H1 (cell line): Measurements from ENCODE around the gene ADGRV1. TPM values are rescaled to one million over a fixed set of nuclear protein-coding genes. Genes with fewer than 3 reads are reported as not detected.

Source experiments
- CTCF ChIA-PET: fragments of 300-600 bp; sonication (Branson Sonifier 250); formaldehyde crosslinking; loops from one replicate; lab custom pipeline; 2021; ENCODE audit not compliant: partially characterized antibody; lab: Charles Lee
- POLR2A ChIA-PET: fragments of 300-600 bp; sonication (Branson Sonifier 250); formaldehyde crosslinking; loops from one replicate; lab custom pipeline; 2021; ENCODE audit warnings: inconsistent platforms; ENCODE audit not compliant: partially characterized antibody; lab: Charles Lee
- DNase-seq, 2 experiments: peaks; one replicate each; pipeline versions ENCODE4 v3.0.0 to v3.0.0-alpha.2; 2010 to 2022; ENCODE audit warnings: low spot score in 2 of 2, low read depth in 1 of 2, mixed read lengths in 1 of 2
- FAIRE-seq: peaks from 2 replicates; lab custom pipeline; 2011; peaks lifted over from hg19 to GRCh38; lab: Jason Lieb, UNC
- H2AFZ ChIP-seq: 2 replicates; pipeline ENCODE4 v1.8.1; 2012; ENCODE audit warnings: low read length, inconsistent platforms
- H2AK5ac ChIP-seq: 2 replicates; pipeline ENCODE4 v1.6.1; 2013; ENCODE audit warnings: low read depth, low read length
- H2BK120ac ChIP-seq: replicated peaks from 2 replicates; pipeline ENCODE3; 2013; ENCODE audit warnings: low read depth, low read length, inconsistent platforms
- H2BK12ac ChIP-seq: 2 replicates; pipeline ENCODE4 v1.6.1; 2013; ENCODE audit warnings: low read depth, low read length
- H2BK15ac ChIP-seq: 2 replicates; pipeline ENCODE4 v1.6.1; 2013; ENCODE audit warnings: low read length
- H2BK20ac ChIP-seq: 2 replicates; pipeline ENCODE4 v1.6.1; 2013; ENCODE audit warnings: low read length
- H2BK5ac ChIP-seq: 2 replicates; pipeline ENCODE4 v1.6.1; 2013; ENCODE audit warnings: low read depth, low read length
- H3K14ac ChIP-seq: 2 replicates; pipeline ENCODE4 v1.6.1; 2013; ENCODE audit warnings: inconsistent platforms; ENCODE audit not compliant: insufficient read length
- H3K18ac ChIP-seq: 2 replicates; pipeline ENCODE4 v1.6.1; 2013; ENCODE audit warnings: low read length; ENCODE audit errors: extremely low read depth
- H3K23ac ChIP-seq: 2 replicates; pipeline ENCODE4 v1.6.1; 2013; ENCODE audit warnings: inconsistent platforms; ENCODE audit not compliant: insufficient read length
- H3K23me2 ChIP-seq: 2 replicates; pipeline ENCODE4 v1.6.1; 2013; ENCODE audit warnings: low read depth, low read length
- H3K27ac ChIP-seq: 2 replicates; pipeline ENCODE4 v1.6.1; 2011; ENCODE audit warnings: low read depth, low read length, inconsistent platforms
- H3K27me3 ChIP-seq, 4 experiments: replicated peaks in 1 of 4; 1 replicate in 1 of 4; 2 replicates in 3 of 4; pipeline versions ENCODE4 v1.6.1 to v1.8.1; 2011 to 2013; ENCODE audit warnings: low read length in 3 of 4, mild to moderate bottlenecking in 3 of 4, inconsistent platforms in 2 of 4, mixed read lengths in 2 of 4, moderate library complexity in 1 of 4; ENCODE audit not compliant: control insufficient read depth in 3 of 4, insufficient read depth in 3 of 4; ENCODE audit errors: extremely low read depth in 1 of 4
- H3K36me3 ChIP-seq, 4 experiments: 2 replicates each; pipeline versions ENCODE4 v1.6.1 to v1.8.1; 2011 to 2013; ENCODE audit warnings: mild to moderate bottlenecking in 4 of 4, low read length in 3 of 4, moderate library complexity in 2 of 4, control low read depth in 1 of 4, inconsistent platforms in 1 of 4; ENCODE audit not compliant: insufficient read depth in 4 of 4, control insufficient read depth in 2 of 4
- H3K4ac ChIP-seq: replicated peaks from 2 replicates; pipeline ENCODE3; 2013; ENCODE audit warnings: low read length, low read depth, mixed read lengths, inconsistent platforms; ENCODE audit not compliant: insufficient read length
- H3K4me1 ChIP-seq, 4 experiments: replicated peaks in 1 of 4; 1 replicate in 1 of 4; 2 replicates in 3 of 4; pipeline versions ENCODE4 v1.6.1 to v1.8.1; 2011 to 2013; ENCODE audit warnings: low read length in 3 of 4, inconsistent platforms in 2 of 4, mixed read lengths in 1 of 4; ENCODE audit not compliant: insufficient read depth in 4 of 4, control insufficient read depth in 3 of 4
- H3K4me2 ChIP-seq, 2 experiments: 2 replicates each; pipeline versions ENCODE4 v1.6.1 to v1.8.1; 2011 to 2013; ENCODE audit warnings: low read depth in 2 of 2, low read length in 2 of 2, control low read depth in 1 of 2, inconsistent platforms in 1 of 2, mild to moderate bottlenecking in 1 of 2; ENCODE audit not compliant: insufficient read depth in 1 of 2
- H3K4me3 ChIP-seq, 4 experiments: fragments of 200-600, 300-600 bp in 1 of 4; sonication (generic), shearing (Covaris generic), sonication (Bioruptor Twin) in 1 of 4; 2 replicates each; pipeline versions ENCODE4 v1.5.1 to v1.8.1; 2011 to 2016; ENCODE audit warnings: low read length in 4 of 4, low read depth in 3 of 4, control low read depth in 2 of 4, inconsistent platforms in 2 of 4, mild to moderate bottlenecking in 2 of 4, mixed read lengths in 1 of 4, moderate library complexity in 1 of 4; ENCODE audit not compliant: insufficient read depth in 2 of 4; ENCODE audit errors: extremely low read depth in 1 of 4
- H3K56ac ChIP-seq: replicated peaks from 2 replicates; pipeline ENCODE3; 2013; ENCODE audit warnings: low read depth, mild to moderate bottlenecking, mixed read lengths, low read length, inconsistent platforms; ENCODE audit not compliant: insufficient read length
- H3K79me1 ChIP-seq: 2 replicates; pipeline ENCODE4 v1.6.1; 2013; ENCODE audit warnings: low read depth, low read length, control low read depth
- H3K79me2 ChIP-seq, 2 experiments: 2 replicates each; pipeline versions ENCODE4 v1.6.1 to v1.8.1; 2012 to 2013; ENCODE audit warnings: low read length in 2 of 2, mild to moderate bottlenecking in 2 of 2, inconsistent platforms in 1 of 2; ENCODE audit not compliant: insufficient read depth in 2 of 2, control insufficient read depth in 1 of 2
- H3K9ac ChIP-seq, 4 experiments: replicated peaks in 1 of 4; 1 replicate in 1 of 4; 2 replicates in 3 of 4; pipeline versions ENCODE4 v1.6.1 to v1.8.1; 2011 to 2013; ENCODE audit warnings: low read depth in 3 of 4, low read length in 3 of 4, control low read depth in 2 of 4, mild to moderate bottlenecking in 2 of 4, moderate library complexity in 2 of 4, inconsistent platforms in 1 of 4; ENCODE audit errors: extremely low read depth in 1 of 4
- H3K9me3 ChIP-seq, 2 experiments: 2 replicates each; pipeline versions ENCODE4 v1.6.1 to v1.8.1; 2012 to 2013; ENCODE audit warnings: mild to moderate bottlenecking in 2 of 2, moderate library complexity in 2 of 2, control low read depth in 1 of 2, inconsistent platforms in 1 of 2, low read depth in 1 of 2, low read length in 1 of 2, mixed read lengths in 1 of 2; ENCODE audit not compliant: insufficient read depth in 2 of 2
- H4K20me1 ChIP-seq, 2 experiments: replicated peaks in 1 of 2; 2 replicates each; pipeline versions ENCODE3 to v1.8.1; 2011 to 2013; ENCODE audit warnings: inconsistent platforms in 2 of 2, low read length in 2 of 2, mild to moderate bottlenecking in 1 of 2; ENCODE audit not compliant: insufficient read depth in 2 of 2, control insufficient read depth in 1 of 2
- H4K5ac ChIP-seq: 2 replicates; pipeline ENCODE4 v1.6.1; 2013; ENCODE audit warnings: low read length, low read depth, mixed read lengths, inconsistent platforms; ENCODE audit not compliant: insufficient read length
- H4K8ac ChIP-seq: 2 replicates; pipeline ENCODE4 v1.8.0; 2013; ENCODE audit warnings: mild to moderate bottlenecking, moderate library complexity, low read length, inconsistent platforms; ENCODE audit not compliant: insufficient read depth; ENCODE audit errors: extremely low read depth
- H4K91ac ChIP-seq: replicated peaks from 2 replicates; pipeline ENCODE3; 2013; ENCODE audit warnings: low read length, mixed read lengths, inconsistent platforms; ENCODE audit not compliant: insufficient read length
- BACH1 ChIP-seq: IDR thresholded peaks from 2 replicates; pipeline ENCODE4 v1.6.1; 2012; ENCODE audit warnings: low read length, improper control_type of control experiment
- EGR1 ChIP-seq: IDR thresholded peaks from 2 replicates; pipeline ENCODE4 v1.6.1; 2011; ENCODE audit warnings: low read depth, low read length, borderline replicate concordance
- EP300 ChIP-seq, 2 experiments: IDR thresholded peaks; 1 replicate in 1 of 2; 2 replicates in 1 of 2; pipeline ENCODE4 v1.6.1; 2011 to 2012; ENCODE audit warnings: low read depth in 2 of 2, low read length in 2 of 2, mild to moderate bottlenecking in 2 of 2, borderline replicate concordance in 1 of 2, inconsistent platforms in 1 of 2, moderate library complexity in 1 of 2
- EZH2 ChIP-seq: fragments of 200-600 bp; sonication (generic); IDR thresholded peaks from 2 replicates; pipeline ENCODE4 v1.7.1; 2012; ENCODE audit warnings: low read depth, mild to moderate bottlenecking, moderate library complexity, low read length, inconsistent platforms; ENCODE audit not compliant: severe bottlenecking
- NRF1 ChIP-seq: IDR thresholded peaks from 2 replicates; pipeline ENCODE4 v1.6.1; 2011; ENCODE audit warnings: mild to moderate bottlenecking, low read depth, low read length, improper control_type of control experiment
- RAD21 ChIP-seq, 2 experiments: IDR thresholded peaks in 1 of 2; conservative IDR thresholded peaks in 1 of 2; 2 replicates each; pipeline ENCODE4 v1.6.1; 2011; ENCODE audit warnings: low read depth in 2 of 2, low read length in 2 of 2, improper control_type of control experiment in 1 of 2, inconsistent platforms in 1 of 2, mild to moderate bottlenecking in 1 of 2, moderate library complexity in 1 of 2
- SP2 ChIP-seq: IDR thresholded peaks from 2 replicates; pipeline ENCODE4 v1.6.1; 2012; ENCODE audit warnings: mild to moderate bottlenecking, low read length, inconsistent platforms
- ZNF274 ChIP-seq: IDR thresholded peaks from 2 replicates; pipeline ENCODE4 v1.7.0; 2012; ENCODE audit warnings: low read length, borderline replicate concordance; ENCODE audit errors: extremely low read depth
- WGBS, 2 experiments: shearing (Covaris generic) in 1 of 2; methylation state at CpG; one replicate each; pipeline versions ENCODE4 v1.1.6 to v1.1.7; 2013 to 2015; ENCODE audit warnings: low lambda C conversion rate in 2 of 2, mixed read lengths in 2 of 2, inconsistent platforms in 1 of 2, low coverage in 1 of 2, missing lambda C conversion rate in 1 of 2; ENCODE audit not compliant: insufficient replicate concordance in 2 of 2, insufficient coverage in 1 of 2, insufficient read length in 1 of 2; ENCODE audit errors: extremely low coverage in 1 of 2, missing lambda C conversion rate in 1 of 2; 5-methylcytosine and 5-hydroxymethylcytosine counted together
- polyA plus RNA-seq, 7 experiments: library from polyadenylated mRNA; depleted of rRNA in 3 of 7; stranded (reverse) in 5 of 7; unstranded in 2 of 7; fragments of >200 nt in 5 of 7; fragments of 200-250 nt in 2 of 7; gene quantifications; 1 replicate in 5 of 7; 2 replicates in 1 of 7; 4 replicates in 1 of 7; pipeline versions ENCODE4 v1.2.1 to v1.2.3, GENCODE V29; 2011 to 2013; ENCODE audit warnings: missing spikeins in 2 of 7, mixed read lengths in 2 of 7
- total RNA-seq: library from RNA; stranded (reverse); fragmentation: NEBNext Ultra II Directional; extraction: Animal tissue kit (Norgen Biotek cat#: 25700); gene quantifications from 2 replicates; pipeline ENCODE4 v1.2.1, GENCODE V29; 2021
- TF ChIP-seq, protein P1 (sequence below), 3 experiments: IDR thresholded peaks; 1 replicate in 2 of 3; 2 replicates in 1 of 3; pipeline versions ENCODE4 v1.5.1 to v1.6.1; 2011; ENCODE audit warnings: low read length in 3 of 3, mild to moderate bottlenecking in 3 of 3, inconsistent platforms in 2 of 3, low read depth in 1 of 3, moderate library complexity in 1 of 3; ENCODE audit not compliant: insufficient read depth in 1 of 3; ENCODE audit errors: control extremely low read depth in 1 of 3

Gene ADGRV1
- total and polyA plus RNA-seq, 2 of the 8 experiments (the other 6 are each of a cell fraction or from before 2014, with no cell fraction given): 53.1 to 62.2 TPM

GRCh38 chr5:90601468-90601867, 42.9 kb downstream of the ADGRV1 start:
- no peak overlapping the region for H4K91ac ChIP-seq
- CTCF ChIA-PET: interaction anchor here (0.7 kb wide), 1 partner anchor 9 kb away, joined by 3 read pairs; no protein-coding TSS in a partner anchor
- TF ChIP-seq, protein P1, sequence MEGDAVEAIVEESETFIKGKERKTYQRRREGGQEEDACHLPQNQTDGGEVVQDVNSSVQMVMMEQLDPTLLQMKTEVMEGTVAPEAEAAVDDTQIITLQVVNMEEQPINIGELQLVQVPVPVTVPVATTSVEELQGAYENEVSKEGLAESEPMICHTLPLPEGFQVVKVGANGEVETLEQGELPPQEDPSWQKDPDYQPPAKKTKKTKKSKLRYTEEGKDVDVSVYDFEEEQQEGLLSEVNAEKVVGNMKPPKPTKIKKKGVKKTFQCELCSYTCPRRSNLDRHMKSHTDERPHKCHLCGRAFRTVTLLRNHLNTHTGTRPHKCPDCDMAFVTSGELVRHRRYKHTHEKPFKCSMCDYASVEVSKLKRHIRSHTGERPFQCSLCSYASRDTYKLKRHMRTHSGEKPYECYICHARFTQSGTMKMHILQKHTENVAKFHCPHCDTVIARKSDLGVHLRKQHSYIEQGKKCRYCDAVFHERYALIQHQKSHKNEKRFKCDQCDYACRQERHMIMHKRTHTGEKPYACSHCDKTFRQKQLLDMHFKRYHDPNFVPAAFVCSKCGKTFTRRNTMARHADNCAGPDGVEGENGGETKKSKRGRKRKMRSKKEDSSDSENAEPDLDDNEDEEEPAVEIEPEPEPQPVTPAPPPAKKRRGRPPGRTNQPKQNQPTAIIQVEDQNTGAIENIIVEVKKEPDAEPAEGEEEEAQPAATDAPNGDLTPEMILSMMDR (IDR thresholded peaks at IDR 0.05; ENCODE audit: control extremely low read depth in 1 of 3, insufficient read depth in 1 of 3, low read depth in 1 of 3, low read length in 3 of 3): no peak
- TF ChIP-seq ZNF274: no peak
- TF ChIP-seq EZH2: no peak
- no peak for TF ChIP-seq NRF1
- TF ChIP-seq RAD21 (IDR thresholded peaks at IDR 0.05 in 1 of 2, conservative IDR thresholded peaks at IDR 0.05 in 1 of 2; ENCODE audit: low read depth in 2 of 2, low read length in 2 of 2): no peak
- TF ChIP-seq SP2: no peak
- TF ChIP-seq EP300 (IDR thresholded peaks at IDR 0.05; ENCODE audit: borderline replicate concordance in 1 of 2, low read depth in 2 of 2, low read length in 2 of 2): no peak
- no peak for TF ChIP-seq BACH1
- TF ChIP-seq EGR1: no peak

More at GRCh38 chr5:90601468-90601867, 42.9 kb downstream of the ADGRV1 start:
- Histone ChIP-seq H2BK5ac (no peak overlapping the region), H2BK15ac (no peak overlapping the region), H3K56ac (no peak overlapping the region), H2AFZ (no peak overlapping the region), H3K27me3 (peaks cover 0 to 2% (median 0%) of the 10 kb centered on the region in 4 experiments; a peak in 1 of 7 replicates), H3K79me1 (no peaks in the 10 kb centered on the region; the same call in 1 of the 2 replicates), H3K79me2 (peaks cover 5 to 34% of the 10 kb centered on the region in 2 experiments; a peak in 2 of 4 replicates), H3K23me2 (no peaks in the 10 kb centered on the region), H3K4me3 (no peak overlapping the region), H3K4me1 (no peaks in the 10 kb centered on the region; a peak in 1 of 7 replicates), H4K5ac (no peak overlapping the region), H3K4me2 (no peak overlapping the region), H3K18ac (no peak overlapping the region), H3K23ac (no peak overlapping the region), H2BK12ac (no peak overlapping the region), H3K9me3 (peaks cover 2 to 6% of the 10 kb centered on the region in 2 experiments; a peak in 2 of 4 replicates), H3K36me3 (peaks cover 0 to 2% (median 0%) of the 10 kb centered on the region in 4 experiments; a peak in 2 of 8 replicates), H3K14ac (no peak overlapping the region), H2BK20ac (no peak overlapping the region), H4K20me1 (peaks cover 1 to 2% of the 10 kb centered on the region in 2 experiments), H3K9ac (no peak overlapping the region), H3K4ac (no peak overlapping the region), H2AK5ac (no peak overlapping the region), H2BK120ac (no peak overlapping the region), H4K8ac (no peak overlapping the region), H3K27ac (no peak overlapping the region)
- DNase-seq (no peak), FAIRE-seq (no peak)
- WGBS, 2 experiments: 84% methylated on average over 2 of the region's 2 CpGs; no CpG with 5 or more reads in 1 of the 2 experiments
- POLR2A ChIA-PET: interaction anchor here (1.0 kb wide), 1 partner anchor 27 kb away, joined by 3 read pairs; no protein-coding TSS in a partner anchor
